ENCODE data around the gene TMOD3. TPM values are rescaled to one million over a fixed set of nuclear protein-coding genes. Genes with fewer than 3 reads are reported as not detected.
"Not testable (repeated sequence)": the region's sequence is repeated elsewhere in the genome, so short reads cannot be mapped to it uniquely, and the experiment has no call there.

TMOD3 gene
- total RNA-seq, 2 donors from 2014 or later: 9.2 to 11.2 TPM

DNA sequence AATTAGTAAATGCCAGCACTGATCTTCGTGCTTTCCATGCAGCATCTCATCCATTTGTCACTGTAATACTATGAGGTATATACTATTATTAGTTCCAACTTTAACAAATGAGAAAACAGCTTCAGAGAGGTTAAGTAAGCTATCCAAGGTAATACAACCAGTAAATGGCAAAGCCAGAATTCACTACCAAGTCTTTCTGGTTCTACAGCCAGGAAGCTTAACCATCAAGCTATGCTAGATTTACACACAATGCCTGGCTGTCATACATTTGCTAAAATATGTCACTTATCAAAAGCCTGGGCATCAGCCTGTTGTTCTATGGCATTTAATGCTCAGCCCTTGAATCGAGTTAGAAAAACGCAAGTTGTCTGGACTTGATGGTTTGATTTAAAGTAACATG, 45.5 kb upstream of the TMOD3 start:
- DNase-seq (no peak), ATAC-seq (no peak)
- Histone ChIP-seq H3K36me3 (replicated peaks in 1 of 2; ENCODE audit: insufficient read depth in 1 of 2, low read depth in 2 of 2) (no peaks in the 10 kb centered on the region), H3K9me3 (no peaks in the 10 kb centered on the region), H3K27ac (no peak overlapping the region), H3K4me1 (no peaks in the 10 kb centered on the region), H3K27me3 (no peaks in the 10 kb centered on the region), H3K4me3 (no peak overlapping the region)
- 86 to 95% methylated on average over 3 of the region's 3 CpGs for WGBS, 2 donors
- TF ChIP-seq, protein P1, sequence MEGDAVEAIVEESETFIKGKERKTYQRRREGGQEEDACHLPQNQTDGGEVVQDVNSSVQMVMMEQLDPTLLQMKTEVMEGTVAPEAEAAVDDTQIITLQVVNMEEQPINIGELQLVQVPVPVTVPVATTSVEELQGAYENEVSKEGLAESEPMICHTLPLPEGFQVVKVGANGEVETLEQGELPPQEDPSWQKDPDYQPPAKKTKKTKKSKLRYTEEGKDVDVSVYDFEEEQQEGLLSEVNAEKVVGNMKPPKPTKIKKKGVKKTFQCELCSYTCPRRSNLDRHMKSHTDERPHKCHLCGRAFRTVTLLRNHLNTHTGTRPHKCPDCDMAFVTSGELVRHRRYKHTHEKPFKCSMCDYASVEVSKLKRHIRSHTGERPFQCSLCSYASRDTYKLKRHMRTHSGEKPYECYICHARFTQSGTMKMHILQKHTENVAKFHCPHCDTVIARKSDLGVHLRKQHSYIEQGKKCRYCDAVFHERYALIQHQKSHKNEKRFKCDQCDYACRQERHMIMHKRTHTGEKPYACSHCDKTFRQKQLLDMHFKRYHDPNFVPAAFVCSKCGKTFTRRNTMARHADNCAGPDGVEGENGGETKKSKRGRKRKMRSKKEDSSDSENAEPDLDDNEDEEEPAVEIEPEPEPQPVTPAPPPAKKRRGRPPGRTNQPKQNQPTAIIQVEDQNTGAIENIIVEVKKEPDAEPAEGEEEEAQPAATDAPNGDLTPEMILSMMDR (IDR thresholded peaks at IDR 0.05): no peak
- TF ChIP-seq POLR2A (IDR thresholded peaks at IDR 0.05): no peak
- intact Hi-C loops (cut with DNase I): no loop called here

DNA sequence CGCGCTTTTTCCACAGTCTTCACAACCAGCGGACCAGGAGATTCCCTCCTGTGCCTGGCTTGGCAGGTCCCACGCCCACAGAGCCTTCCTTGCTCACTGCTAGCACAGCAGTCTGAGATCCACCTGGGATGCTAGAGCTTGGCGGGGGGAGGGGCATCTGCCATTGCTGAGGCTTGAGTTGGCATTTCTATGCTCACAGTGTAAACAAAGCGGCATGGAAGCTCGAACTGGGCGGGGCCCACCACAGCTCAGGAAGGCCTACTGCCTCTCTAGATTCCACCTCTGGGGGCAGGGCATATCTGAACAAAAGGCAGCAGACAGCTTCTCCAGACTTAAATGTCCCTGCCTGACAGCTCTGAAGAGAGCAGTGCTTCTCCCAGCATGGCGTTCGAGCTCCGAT, 42.3 kb upstream of the TMOD3 start:
- WGBS, 2 donors: 95 to 98% methylated on average over 7 to 10 of the region's 11 CpGs
- ATAC-seq; DNase-seq; H3K9me3 ChIP-seq; H3K4me3 ChIP-seq; H3K27ac ChIP-seq; H3K27me3 ChIP-seq; H3K4me1 ChIP-seq; H3K36me3 ChIP-seq (replicated peaks in 1 of 2; ENCODE audit: insufficient read depth in 1 of 2, low read depth in 2 of 2); intact Hi-C loops (cut with DNase I): not testable (repeated sequence)

DNA sequence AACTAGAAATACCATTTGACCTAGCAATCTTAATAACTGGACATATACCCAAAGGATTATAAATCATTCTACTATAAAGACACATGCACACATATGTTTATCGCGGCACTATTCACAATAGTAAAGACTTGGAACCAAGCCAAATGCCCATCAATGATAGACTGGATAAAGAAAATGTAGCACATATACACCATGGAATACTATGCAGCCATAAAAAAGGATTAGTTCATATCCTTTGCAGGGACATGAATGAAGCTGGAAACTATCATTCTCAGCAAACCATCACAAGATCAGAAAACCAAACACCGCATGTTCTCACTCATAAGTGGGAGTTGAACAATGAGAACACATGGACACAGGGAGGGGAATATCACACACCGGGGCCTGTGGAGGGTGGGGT, 37.0 kb upstream of the TMOD3 start:
- not testable (repeated sequence) for ATAC-seq

DNA sequence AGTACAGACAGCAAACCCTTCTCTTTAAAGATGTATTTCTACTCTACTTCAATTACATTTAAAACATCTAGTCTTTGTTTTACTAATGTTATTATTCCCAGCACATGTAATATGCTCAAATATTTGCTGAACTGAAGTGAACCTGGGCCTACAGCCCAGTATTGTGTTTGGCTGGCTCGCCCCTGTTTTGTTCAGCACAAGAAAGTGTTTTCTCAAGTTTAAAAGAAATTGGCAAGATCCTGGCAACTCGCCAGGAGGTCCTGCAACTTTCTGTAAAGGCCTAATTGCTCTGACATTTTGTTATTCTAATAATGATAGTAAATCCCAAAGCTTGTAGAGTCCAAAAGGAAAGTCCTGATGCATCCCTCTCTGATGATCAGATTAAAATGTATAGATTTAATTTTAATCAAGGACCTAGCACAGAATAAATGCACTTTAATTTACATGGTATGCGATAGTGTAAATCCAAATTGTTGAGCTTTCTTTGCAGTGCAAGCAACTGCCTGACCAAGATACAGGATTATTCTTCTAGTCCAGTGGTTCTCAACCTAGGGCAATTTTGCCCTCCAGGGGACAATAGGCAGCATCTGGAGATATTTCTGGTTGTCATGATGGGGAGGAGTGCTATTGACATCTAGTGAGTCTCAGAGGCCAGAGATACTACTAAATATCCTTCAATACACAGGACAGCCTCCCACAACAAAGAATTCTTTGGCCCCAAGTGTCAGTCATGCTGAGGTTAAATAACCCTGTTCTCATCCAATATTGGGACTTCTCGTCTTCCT, 35.7 kb upstream of the TMOD3 start:
- ATAC-seq (peak; percentile 74), DNase-seq (peak; percentile 61 to 71 (median 65))
- 47 to 53% methylated on average over 4 of the region's 4 CpGs for WGBS, 2 donors
- no peak for TF ChIP-seq POLR2A (IDR thresholded peaks at IDR 0.05)
- TF ChIP-seq, protein P1 (IDR thresholded peaks at IDR 0.05): no peak
- peaks cover 14% of the 10 kb centered on the region for H3K4me1 ChIP-seq
- no peaks in the 10 kb centered on the region for H3K27me3 ChIP-seq
- H3K36me3 ChIP-seq (replicated peaks in 1 of 2; ENCODE audit: insufficient read depth in 1 of 2, low read depth in 2 of 2): no peaks in the 10 kb centered on the region
- no peak overlapping the region for H3K27ac ChIP-seq
- intact Hi-C loops (cut with DNase I): no loop called here
- no peaks in the 10 kb centered on the region for H3K9me3 ChIP-seq
- H3K4me3 ChIP-seq: no peak overlapping the region

More for the DNA sequence above, 37.0 kb upstream of the TMOD3 start:
- intact Hi-C loops (cut with DNase I); H3K27me3 ChIP-seq; DNase-seq; H3K4me1 ChIP-seq; H3K4me3 ChIP-seq; H3K9me3 ChIP-seq; H3K36me3 ChIP-seq (replicated peaks in 1 of 2; ENCODE audit: insufficient read depth in 1 of 2, low read depth in 2 of 2); H3K27ac ChIP-seq: not testable (repeated sequence)
- WGBS, 2 donors: 90 to 99% methylated on average over 4 of the region's 4 CpGs

DNA sequence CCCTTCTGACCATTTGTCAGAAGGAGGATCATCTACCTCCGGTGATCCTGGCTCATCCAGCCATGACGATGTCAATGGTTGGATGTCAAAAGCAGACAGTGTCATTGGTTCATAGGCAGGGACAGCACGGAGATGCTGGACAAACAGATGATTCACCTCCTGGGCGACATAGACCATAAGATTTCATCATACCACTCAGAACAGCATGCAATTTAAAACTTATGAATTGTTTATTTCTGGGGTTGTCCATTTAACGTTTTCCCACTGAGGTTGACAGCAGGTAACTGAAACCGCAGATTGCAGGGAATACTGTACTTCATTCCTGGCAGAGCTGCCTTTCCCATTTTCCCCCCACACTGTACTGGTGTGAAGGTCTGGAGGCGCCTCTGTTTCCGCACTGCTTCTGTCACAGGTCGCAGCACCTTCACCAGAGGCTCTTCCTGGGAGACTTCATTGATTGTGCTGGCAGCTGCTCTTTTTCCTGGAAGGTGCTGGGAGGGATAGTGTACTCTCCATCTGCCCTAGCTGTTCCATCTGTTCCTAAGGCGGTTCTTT, 32.5 kb upstream of the TMOD3 start:
- intact Hi-C loops (cut with DNase I): no loop called here
- Histone ChIP-seq H3K36me3 (replicated peaks in 1 of 2; ENCODE audit: insufficient read depth in 1 of 2, low read depth in 2 of 2) (no peaks in the 10 kb centered on the region), H3K27ac (no peak overlapping the region), H3K4me3 (no peak overlapping the region), H3K9me3 (no peaks in the 10 kb centered on the region), H3K4me1 (peaks cover 14% of the 10 kb centered on the region), H3K27me3 (no peaks in the 10 kb centered on the region)
- ATAC-seq: no peak
- peak in 3 of 4 donors; percentile 16 to 26 (median 19) for DNase-seq
- TF ChIP-seq, protein P1 (IDR thresholded peaks at IDR 0.05): no peak
- no peak for TF ChIP-seq POLR2A (IDR thresholded peaks at IDR 0.05)
- WGBS, 2 donors: 54 to 62% methylated on average over 10 of the region's 10 CpGs

Data from body of pancreas (tissue), 4 donors.